Natural killer cell (primary cell): ENCODE data around the gene NPLOC4. TPM values are rescaled to one million over a fixed set of nuclear protein-coding genes. Genes with fewer than 3 reads are reported as not detected.
"Not testable (repeated sequence)": the region's sequence is repeated elsewhere in the genome, so short reads cannot be mapped to it uniquely, and the experiment has no call there.

ENCODE experiments used
- ATAC-seq, 3 donors: fragments of 150-1000 bp in 2 of 3; fragments of 200-7000 bp in 1 of 3; cut with Tn5 transposase; 1 replicate in 1 of 3; 2 replicates in 2 of 3; pipeline ENCODE4 v1.10.0; 2021; ENCODE audit warnings: mild to moderate bottlenecking in 2 of 3, moderate library complexity in 2 of 3
- DNase-seq, 2 donors: peaks; one replicate each; pipeline versions ENCODE4 v3.0.0 to v3.0.0-alpha.2; 2013 to 2021; ENCODE audit warnings: mixed read lengths in 1 of 2
- H3K27ac ChIP-seq: one replicate; pipeline ENCODE4 v1.5.1; 2013; ENCODE audit warnings: mild to moderate bottlenecking, low read length
- H3K27me3 ChIP-seq: one replicate; pipeline ENCODE4 v1.6.1; 2013; ENCODE audit warnings: low read length; ENCODE audit not compliant: control insufficient read depth, insufficient read depth
- H3K36me3 ChIP-seq: one replicate; pipeline ENCODE4 v1.6.1; 2013; ENCODE audit warnings: low read length; ENCODE audit not compliant: control insufficient read depth, insufficient read depth
- H3K4me1 ChIP-seq: one replicate; pipeline ENCODE4 v1.6.1; 2013; ENCODE audit warnings: low read length; ENCODE audit not compliant: control insufficient read depth, insufficient read depth
- H3K4me3 ChIP-seq: one replicate; pipeline ENCODE4 v1.5.1; 2013; ENCODE audit warnings: low read length
- H3K9me3 ChIP-seq: one replicate; pipeline ENCODE4 v1.6.1; 2013; ENCODE audit warnings: low read length; ENCODE audit not compliant: control insufficient read depth, insufficient read depth
- H3K27ac Mint-ChIP-seq, 2 donors: one replicate each; pipeline ENCODE4 v1.8.0; 2022; ENCODE audit warnings: mild to moderate bottlenecking in 2 of 2, mixed read lengths in 2 of 2, moderate library complexity in 1 of 2
- H3K27me3 Mint-ChIP-seq, 2 donors: one replicate each; pipeline ENCODE4 v1.8.0; 2022; ENCODE audit warnings: low read depth in 2 of 2, mixed read lengths in 2 of 2
- H3K36me3 Mint-ChIP-seq: one replicate; pipeline ENCODE4 v1.8.0; 2022; ENCODE audit warnings: mixed read lengths
- H3K4me1 Mint-ChIP-seq, 2 donors: one replicate each; pipeline ENCODE4 v1.8.0; 2022; ENCODE audit warnings: mixed read lengths in 2 of 2
- H3K4me3 Mint-ChIP-seq: one replicate; pipeline ENCODE4 v1.8.0; 2022; ENCODE audit warnings: mild to moderate bottlenecking, moderate library complexity, mixed read lengths
- H3K9me3 Mint-ChIP-seq, 2 donors: one replicate each; pipeline ENCODE4 v1.8.0; 2022; ENCODE audit warnings: mixed read lengths in 2 of 2
- WGBS: methylation state at CpG from one replicate; pipeline ENCODE4 v1.1.7; 2013; ENCODE audit warnings: missing lambda C conversion rate; ENCODE audit not compliant: insufficient coverage; 5-methylcytosine and 5-hydroxymethylcytosine counted together
- intact Hi-C: fragments of 100-400 bp; cut with micrococcal nuclease; formaldehyde crosslinking; loops from one replicate; pipeline ENCODE4 v1.14.2; 2022
- total RNA-seq, 4 donors: library from RNA; stranded (reverse); fragments of 120-200 nt in 1 of 4; gene quantifications; one replicate each; pipeline versions ENCODE4 v1.2.3 to v1.2.4, GENCODE V29; 2013 to 2022
- TF ChIP-seq, protein P1 (sequence below): fragments of 200-600 bp; IDR thresholded peaks from one replicate; pipeline ENCODE4 v1.8.0; 2022; ENCODE audit warnings: antibody characterized with exemption

The NPLOC4 gene
- total RNA-seq, 3 donors from 2014 or later (not counting 1 experiment from before 2014, with no cell fraction given), result 96.2 to 117 (median 99.1) TPM

DNA sequence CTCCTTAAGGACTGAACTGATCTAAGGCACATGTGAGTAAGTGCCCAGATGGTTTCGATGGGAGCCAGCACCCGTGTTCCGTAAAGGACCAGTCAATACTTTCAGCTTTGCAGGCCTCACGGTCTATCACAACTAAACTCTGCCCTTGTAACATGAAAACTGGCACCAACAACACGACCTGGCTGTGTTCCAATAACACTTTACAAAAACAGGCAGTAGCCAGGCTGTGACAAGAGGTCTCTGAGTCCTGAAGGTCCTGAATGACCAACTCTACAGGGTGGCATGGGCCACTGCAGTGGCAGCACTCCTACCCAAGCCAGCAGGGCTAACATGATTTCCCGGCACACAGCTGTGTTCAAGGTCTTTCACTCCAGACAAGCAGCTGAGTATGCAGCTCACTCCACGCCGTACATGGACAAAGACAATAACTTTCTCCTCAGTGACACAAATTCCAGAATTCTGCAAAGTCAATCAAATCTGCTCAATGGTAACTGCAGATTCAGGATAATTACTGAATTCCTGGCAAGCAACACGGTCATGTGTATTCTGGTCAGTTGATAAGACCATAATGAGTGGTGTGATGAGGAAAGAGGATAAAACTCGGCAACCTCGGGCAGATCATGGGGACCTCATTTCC lies 15.3 kb downstream of the NPLOC4 start:
- WGBS, result 95% methylated on average over 9 of the region's 11 CpGs
- intact Hi-C loops, result no loop called here
- H3K36me3 ChIP-seq, result peaks cover 56% of the 10 kb centered on the region
- ATAC-seq (no peak), DNase-seq (no peak)
- H3K9me3 ChIP-seq, result no peaks in the 10 kb centered on the region
- Mint-ChIP-seq H3K4me1 (peaks cover 4 to 22% of the 10 kb centered on the region in 2 donors), H3K36me3 (peaks cover 31% of the 10 kb centered on the region), H3K27me3 (no peaks in the 10 kb centered on the region), H3K27ac (no peak overlapping the region), H3K4me3 (no peak overlapping the region), H3K9me3 (peaks cover 0 to 8% of the 10 kb centered on the region in 2 donors)
- no peak overlapping the region for H3K4me3 ChIP-seq
- TF ChIP-seq, protein P1, sequence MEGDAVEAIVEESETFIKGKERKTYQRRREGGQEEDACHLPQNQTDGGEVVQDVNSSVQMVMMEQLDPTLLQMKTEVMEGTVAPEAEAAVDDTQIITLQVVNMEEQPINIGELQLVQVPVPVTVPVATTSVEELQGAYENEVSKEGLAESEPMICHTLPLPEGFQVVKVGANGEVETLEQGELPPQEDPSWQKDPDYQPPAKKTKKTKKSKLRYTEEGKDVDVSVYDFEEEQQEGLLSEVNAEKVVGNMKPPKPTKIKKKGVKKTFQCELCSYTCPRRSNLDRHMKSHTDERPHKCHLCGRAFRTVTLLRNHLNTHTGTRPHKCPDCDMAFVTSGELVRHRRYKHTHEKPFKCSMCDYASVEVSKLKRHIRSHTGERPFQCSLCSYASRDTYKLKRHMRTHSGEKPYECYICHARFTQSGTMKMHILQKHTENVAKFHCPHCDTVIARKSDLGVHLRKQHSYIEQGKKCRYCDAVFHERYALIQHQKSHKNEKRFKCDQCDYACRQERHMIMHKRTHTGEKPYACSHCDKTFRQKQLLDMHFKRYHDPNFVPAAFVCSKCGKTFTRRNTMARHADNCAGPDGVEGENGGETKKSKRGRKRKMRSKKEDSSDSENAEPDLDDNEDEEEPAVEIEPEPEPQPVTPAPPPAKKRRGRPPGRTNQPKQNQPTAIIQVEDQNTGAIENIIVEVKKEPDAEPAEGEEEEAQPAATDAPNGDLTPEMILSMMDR, result no peak
- no peaks in the 10 kb centered on the region for H3K27me3 ChIP-seq
- no peaks in the 10 kb centered on the region for H3K4me1 ChIP-seq
- no peak overlapping the region for H3K27ac ChIP-seq

DNA sequence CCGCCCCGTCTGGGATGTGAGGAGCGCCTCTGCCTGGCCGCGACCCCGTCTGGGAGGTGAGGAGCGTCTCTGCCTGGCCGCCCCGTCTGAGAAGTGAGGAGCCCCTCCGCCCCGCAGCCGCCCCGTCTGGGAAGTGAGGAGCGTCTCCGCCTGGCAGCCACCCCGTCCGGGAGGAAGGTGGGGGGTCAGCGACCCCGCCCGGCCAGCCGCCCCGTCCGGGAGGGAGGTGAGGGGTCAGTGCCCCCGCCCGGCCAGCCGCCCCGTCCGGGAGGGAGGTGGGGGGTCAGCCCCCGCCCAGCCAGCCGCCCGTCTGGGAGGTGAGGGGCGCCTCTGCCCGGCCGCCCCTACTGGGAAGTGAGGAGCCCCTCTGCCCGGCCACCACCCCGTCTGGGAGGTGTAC lies 18.6 kb downstream of the NPLOC4 start:
- intact Hi-C loops, H3K27me3 Mint-ChIP-seq, H3K27ac ChIP-seq, H3K27me3 ChIP-seq, H3K9me3 ChIP-seq, H3K4me1 ChIP-seq, H3K4me3 ChIP-seq, ATAC-seq, H3K9me3 Mint-ChIP-seq, DNase-seq, H3K27ac Mint-ChIP-seq, H3K4me3 Mint-ChIP-seq: not testable (repeated sequence)
- WGBS, result 97% methylated on average over 31 of the region's 36 CpGs
- peaks cover 46% of the 10 kb centered on the region for H3K36me3 ChIP-seq
- Mint-ChIP-seq H3K36me3 (peaks cover 15% of the 10 kb centered on the region), H3K4me1 (peaks cover 9 to 32% of the 10 kb centered on the region in 2 donors)

DNA sequence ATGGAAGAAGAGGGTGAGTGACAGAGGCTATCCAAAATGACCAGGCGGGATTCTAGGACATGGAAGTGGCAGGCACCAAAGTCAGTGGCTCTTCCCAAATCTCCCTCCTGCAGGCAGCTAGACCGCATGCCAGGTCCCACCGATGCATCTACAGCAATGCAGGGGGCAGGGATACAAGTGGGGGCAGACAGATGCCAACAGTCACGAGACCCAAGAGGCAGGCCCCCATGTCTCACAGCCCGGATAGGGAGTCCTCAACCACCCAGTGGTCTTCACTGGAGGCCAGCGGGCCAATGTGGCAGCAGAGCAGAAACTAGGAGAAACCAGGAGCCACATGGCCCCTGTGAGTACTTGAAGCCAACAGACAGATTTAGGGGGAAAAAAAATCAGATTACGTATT lies 20.0 kb downstream of the NPLOC4 start:
- Mint-ChIP-seq H3K4me1 (peaks cover 16 to 37% of the 10 kb centered on the region in 2 donors), H3K36me3 (peaks cover 15% of the 10 kb centered on the region), H3K27me3 (no peaks in the 10 kb centered on the region), H3K27ac (no peak overlapping the region), H3K9me3 (no peaks in the 10 kb centered on the region), H3K4me3 (no peak overlapping the region)
- Histone ChIP-seq H3K9me3 (no peaks in the 10 kb centered on the region), H3K27ac (no peak overlapping the region), H3K27me3 (no peaks in the 10 kb centered on the region), H3K36me3 (peaks cover 53% of the 10 kb centered on the region), H3K4me3 (no peak overlapping the region), H3K4me1 (peaks cover 7% of the 10 kb centered on the region)
- ATAC-seq (no peak), DNase-seq (no peak)
- intact Hi-C loops, result no loop called here
- 62% methylated on average over 6 of the region's 7 CpGs for WGBS
- TF ChIP-seq, protein P1, result no peak

DNA sequence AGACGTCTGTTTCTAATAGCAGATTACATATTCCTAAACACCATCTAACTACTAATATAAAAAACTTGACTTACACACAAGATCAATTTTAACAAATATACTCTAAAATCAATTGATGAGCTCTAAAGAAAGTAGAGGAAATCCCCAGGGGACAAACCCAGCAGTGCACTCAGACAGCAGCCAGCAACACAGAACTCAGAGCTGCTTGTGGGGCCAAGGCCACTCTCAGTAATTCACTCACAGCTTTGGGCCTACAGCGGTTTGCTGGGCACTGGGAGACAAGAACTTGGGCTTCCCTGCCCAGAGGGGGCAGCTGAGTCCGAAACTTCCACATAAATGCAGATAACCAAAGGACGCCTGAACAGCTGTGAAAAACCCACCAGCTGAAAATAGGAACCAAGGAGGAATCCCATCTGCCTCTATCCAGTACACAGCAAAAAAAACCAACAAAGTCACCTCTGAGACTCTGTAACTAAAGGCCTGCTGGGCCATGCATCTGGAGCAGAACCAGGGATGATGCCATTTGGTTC lies 21.4 kb downstream of the NPLOC4 start:
- Histone ChIP-seq H3K27me3 (no peaks in the 10 kb centered on the region), H3K4me1 (peaks cover 7% of the 10 kb centered on the region), H3K27ac (no peak overlapping the region), H3K36me3 (peaks cover 44% of the 10 kb centered on the region), H3K4me3 (no peak overlapping the region), H3K9me3 (no peaks in the 10 kb centered on the region)
- H3K4me1 Mint-ChIP-seq, result peaks cover 16 to 34% of the 10 kb centered on the region in 2 donors
- H3K27me3 Mint-ChIP-seq, result no peaks in the 10 kb centered on the region
- ATAC-seq (no peak), DNase-seq (no peak)
- H3K36me3 Mint-ChIP-seq, result peaks cover 8% of the 10 kb centered on the region
- TF ChIP-seq, protein P1, result no peak
- no peaks in the 10 kb centered on the region for H3K9me3 Mint-ChIP-seq
- no peak overlapping the region for H3K27ac Mint-ChIP-seq
- 94% methylated on average over 4 of the region's 4 CpGs for WGBS
- intact Hi-C loops, result no loop called here
- H3K4me3 Mint-ChIP-seq, result no peak overlapping the region
